Heart left ventricle (tissue), 16 donors: Measurements from ENCODE around the gene MEIOB. TPM values are rescaled to one million over a fixed set of nuclear protein-coding genes. Genes with fewer than 3 reads are reported as not detected.
A peak's percentile ranks its signal among the peaks of the same experiment; 100 is the strongest.

Source experiments
- ATAC-seq, 4 donors: fragments of 200-7000 bp; cut with Tn5 transposase; one replicate each; pipeline ENCODE4 v1.9.1; 2020 to 2022; ENCODE audit warnings: moderate library complexity in 4 of 4, mild to moderate bottlenecking in 3 of 4, moderate number of reproducible peaks in 1 of 4
- DNase-seq, 5 donors: peaks; one replicate each; pipeline ENCODE4 v3.0.0-alpha.2; 2020
- H3K27ac ChIP-seq, 12 donors: fragments of 200-600 bp; sonication (generic) in 4 of 12; one replicate each; pipeline versions ENCODE4 v1.5.0 to v1.8.0; 2016 to 2022; ENCODE audit warnings: mild to moderate bottlenecking in 2 of 12
- H3K27me3 ChIP-seq, 9 donors: fragments of 200-600 bp; sonication (generic) in 2 of 9; one replicate each; pipeline versions ENCODE4 v1.5.1 to v1.8.0; 2016 to 2022; ENCODE audit warnings: mild to moderate bottlenecking in 3 of 9
- H3K36me3 ChIP-seq, 9 donors: fragments of 200-600 bp; sonication (generic) in 2 of 9; one replicate each; pipeline versions ENCODE4 v1.5.0 to v1.8.0; 2018 to 2022; ENCODE audit warnings: mild to moderate bottlenecking in 2 of 9
- H3K4me1 ChIP-seq, 12 donors: fragments of 200-600 bp; sonication (generic) in 4 of 12; one replicate each; pipeline versions ENCODE4 v1.5.0 to v1.8.0; 2016 to 2022; ENCODE audit warnings: mild to moderate bottlenecking in 3 of 12
- H3K4me3 ChIP-seq, 12 donors: fragments of 200-600 bp; sonication (generic) in 4 of 12; one replicate each; pipeline versions ENCODE4 v1.5.0 to v1.8.0; 2017 to 2022; ENCODE audit warnings: mild to moderate bottlenecking in 9 of 12, moderate library complexity in 4 of 12
- H3K9me3 ChIP-seq, 12 donors: fragments of 200-600 bp; sonication (generic) in 4 of 12; one replicate each; pipeline versions ENCODE4 v1.5.0 to v1.8.0; 2016 to 2022; ENCODE audit warnings: mild to moderate bottlenecking in 1 of 12
- POLR2A ChIP-seq, 2 donors: fragments of 450-650 bp; IDR thresholded peaks; one replicate each; pipeline ENCODE4 v1.6.1; 2017; ENCODE audit warnings: antibody characterized with exemption in 2 of 2, mild to moderate bottlenecking in 2 of 2, moderate library complexity in 2 of 2
- WGBS, 4 donors: extraction: QIAGEN DNeasy Blood & Tissue Kit in 2 of 4; methylation state at CpG; one replicate each; pipeline versions ENCODE4 v1.1.5 to v1.1.7; 2013 to 2018; 5-methylcytosine and 5-hydroxymethylcytosine counted together
- intact Hi-C, 10 donors: fragments of 100-400 bp; cut with DNase I; formaldehyde crosslinking; loops; one replicate each; pipeline versions ENCODE4 v1.11.1 to v1.14.2; 2022
- polyA plus RNA-seq, 2 donors: library from polyadenylated mRNA; stranded (reverse); fragments of 200-250 nt; gene quantifications; one replicate each; pipeline ENCODE4 v1.2.3, GENCODE V29; 2013
- total RNA-seq, 9 donors: library from RNA; depleted of rRNA in 2 of 9; stranded (reverse); fragments of >200 nt in 2 of 9; fragmentation: NEBNext Ultra II Directional in 3 of 9; extraction: Animal tissue kit (Norgen Biotek cat#: 25700) in 3 of 9; gene quantifications; one replicate each; pipeline versions ENCODE4 v1.1.0 to v1.2.4, GENCODE V29; 2016 to 2023
- TF ChIP-seq, protein P1 (sequence below), 12 donors: fragments of 200-600 bp; sonication (generic) in 4 of 12; IDR thresholded peaks; one replicate each; pipeline versions ENCODE4 v1.5.0 to v1.8.0; 2018 to 2022; ENCODE audit warnings: antibody characterized with exemption in 12 of 12, mild to moderate bottlenecking in 5 of 12
- donor health status: ischemic (EF 13 %, LVEDD 7.1; RV severe dilation, severe dysfunction).
- donor health status: healthy with polysubstance abuse.
- donor health status: DM: no; HTN: yes; CAD: no.
- donor health status: DM: no; HTN: no; CAD: no.
- donor health status: ischemic (EF 25% LVEDD 6.9; RV normal size, moderate dysfunction).
- donor health status: ischemic (EF 25% LVEDD 5.7; RV mildly dilated, moderate dysfunction).
- donor health status: healthy.
- donor health status: DM: yes; HTN: yes; CAD: no.
- donor health status: ischemic (EF 35%, LVEDD 5.7; RV mildly dilated, moderate dysfunction).
- donor health status: nonischemic (EF 11% LVEDD 7.7; RV severe dilation, severe dysfunction).
- donor health status: DM: yes; HTN: yes; CAD: no.
- donor health status: PGD.
- donor health status: ischemic (EF 29% LVEDD 5.4; RV normal size, mild dysfunction).
- donor health status: nonischemic (EF 23%, LVEDD 6.1; RV moderate dilation, normal function).

The MEIOB gene
- total and polyA plus RNA-seq, 11 donors = not detected

- Histone ChIP-seq H3K27me3 (no peaks in the 10 kb centered on the region), H3K36me3 (peaks cover 0 to 37% (median 16%) of the 10 kb centered on the region in 9 donors), H3K4me1 (no peaks in the 10 kb centered on the region), H3K27ac (no peak overlapping the region), H3K9me3 (peaks cover 0 to 6% (median 0%) of the 10 kb centered on the region in 12 donors), H3K4me3 (no peak overlapping the region)
- intact Hi-C loops = no loop called here
- DNase-seq (peak in 2 of 5 donors; percentile 6 to 25), ATAC-seq (no peak)
- TF ChIP-seq, protein P1, sequence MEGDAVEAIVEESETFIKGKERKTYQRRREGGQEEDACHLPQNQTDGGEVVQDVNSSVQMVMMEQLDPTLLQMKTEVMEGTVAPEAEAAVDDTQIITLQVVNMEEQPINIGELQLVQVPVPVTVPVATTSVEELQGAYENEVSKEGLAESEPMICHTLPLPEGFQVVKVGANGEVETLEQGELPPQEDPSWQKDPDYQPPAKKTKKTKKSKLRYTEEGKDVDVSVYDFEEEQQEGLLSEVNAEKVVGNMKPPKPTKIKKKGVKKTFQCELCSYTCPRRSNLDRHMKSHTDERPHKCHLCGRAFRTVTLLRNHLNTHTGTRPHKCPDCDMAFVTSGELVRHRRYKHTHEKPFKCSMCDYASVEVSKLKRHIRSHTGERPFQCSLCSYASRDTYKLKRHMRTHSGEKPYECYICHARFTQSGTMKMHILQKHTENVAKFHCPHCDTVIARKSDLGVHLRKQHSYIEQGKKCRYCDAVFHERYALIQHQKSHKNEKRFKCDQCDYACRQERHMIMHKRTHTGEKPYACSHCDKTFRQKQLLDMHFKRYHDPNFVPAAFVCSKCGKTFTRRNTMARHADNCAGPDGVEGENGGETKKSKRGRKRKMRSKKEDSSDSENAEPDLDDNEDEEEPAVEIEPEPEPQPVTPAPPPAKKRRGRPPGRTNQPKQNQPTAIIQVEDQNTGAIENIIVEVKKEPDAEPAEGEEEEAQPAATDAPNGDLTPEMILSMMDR (IDR thresholded peaks at IDR 0.05) = no peak
- WGBS, 4 donors = 87 to 94% (median 93%) methylated on average over 16 to 33 of the region's 33 CpGs
Observed at GRCh38 chr16:1792836-1793577, 79.0 kb downstream of the MEIOB start.

- no peak overlapping the region for H3K27ac ChIP-seq
- intact Hi-C loops = no loop called here
Observed at GRCh38 chr16:1791943-1792812, 79.8 kb downstream of the MEIOB start.

DNA sequence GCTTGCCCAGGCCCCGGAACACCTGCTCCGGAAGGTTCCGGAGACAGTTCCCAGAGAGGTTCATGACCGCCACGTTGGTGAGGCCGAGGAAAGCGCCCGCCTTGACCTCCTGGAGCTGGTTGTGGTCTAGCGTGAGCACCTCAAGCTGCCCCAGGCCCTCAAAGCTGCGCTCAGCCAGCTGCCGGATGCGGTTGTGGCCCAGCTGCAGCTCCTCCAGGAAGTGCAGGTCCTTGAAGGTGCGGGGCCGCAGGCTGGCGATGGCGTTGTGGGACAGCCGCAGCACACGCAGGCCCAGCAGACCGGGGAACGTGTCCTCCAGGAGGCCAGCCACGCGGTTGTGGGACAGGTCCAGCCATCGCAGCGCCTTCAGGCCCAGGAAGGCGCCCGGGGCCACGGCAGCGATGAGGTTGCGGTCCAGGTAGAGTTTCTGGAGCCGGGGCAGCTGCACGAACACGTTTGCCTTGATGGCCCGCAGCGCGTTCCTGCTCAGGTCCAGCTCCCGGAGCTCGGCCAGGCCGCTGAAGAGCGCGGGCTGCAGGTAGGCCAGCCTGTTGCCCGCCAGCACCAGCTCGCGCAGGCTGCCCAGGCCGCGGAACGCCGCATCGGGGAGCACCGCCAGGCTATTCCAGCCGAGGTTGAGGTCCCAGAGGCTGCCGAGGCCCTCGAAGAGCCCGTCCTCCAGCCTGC lies 80.6 kb downstream of the MEIOB start:
- intact Hi-C loops = no loop called here
- H3K4me3 ChIP-seq = no peak overlapping the region
- no peaks in the 10 kb centered on the region for H3K9me3 ChIP-seq
- H3K4me1 ChIP-seq = no peaks in the 10 kb centered on the region
- H3K36me3 ChIP-seq = peaks cover 0 to 52% (median 29%) of the 10 kb centered on the region in 9 donors
- no peaks in the 10 kb centered on the region for H3K27me3 ChIP-seq
- TF ChIP-seq, protein P1 (IDR thresholded peaks at IDR 0.05) = no peak
- no peak for TF ChIP-seq POLR2A (IDR thresholded peaks at IDR 0.05)
- no peak overlapping the region for H3K27ac ChIP-seq
- ATAC-seq = no peak
- 94 to 96% (median 95%) methylated on average over 42 to 53 of the region's 53 CpGs for WGBS, 4 donors
- peak in 1 of 5 donors; percentile 5 for DNase-seq

More at GRCh38 chr16:1791943-1792812, 79.8 kb downstream of the MEIOB start:
- ATAC-seq (peak in 2 of 4 donors; percentile 5), DNase-seq (peak in 2 of 5 donors; percentile 6 to 23)
- no peaks in the 10 kb centered on the region for H3K27me3 ChIP-seq
- H3K4me3 ChIP-seq = no peak overlapping the region
- H3K36me3 ChIP-seq = peaks cover 0 to 45% (median 22%) of the 10 kb centered on the region in 9 donors
- TF ChIP-seq, protein P1 (IDR thresholded peaks at IDR 0.05) = no peak
- no peak for TF ChIP-seq POLR2A (IDR thresholded peaks at IDR 0.05)
- no peaks in the 10 kb centered on the region for H3K4me1 ChIP-seq
- no peaks in the 10 kb centered on the region for H3K9me3 ChIP-seq
- 83 to 89% (median 86%) methylated on average over 45 to 59 of the region's 59 CpGs for WGBS, 4 donors
